H9 (cell line): Measurements from ENCODE around the gene OGDH. TPM values are rescaled to one million over a fixed set of nuclear protein-coding genes. Genes with fewer than 3 reads are reported as not detected.

Experiments
- DNase-seq: peaks from one replicate; pipeline ENCODE4 v3.0.0-alpha.2; 2017
- H2AFZ ChIP-seq: one replicate; pipeline ENCODE4 v1.6.1; 2013; ENCODE audit warnings: mild to moderate bottlenecking, low read length, control low read depth, moderate library complexity
- H2AK5ac ChIP-seq: 2 replicates; pipeline ENCODE4 v1.6.1; 2013; ENCODE audit warnings: low read length, control low read depth, mixed read lengths; ENCODE audit not compliant: insufficient read length
- H2BK120ac ChIP-seq: one replicate; pipeline ENCODE4 v1.6.1; 2013; ENCODE audit warnings: low read depth, mild to moderate bottlenecking, low read length, control low read depth, inconsistent platforms; ENCODE audit not compliant: poor library complexity, severe bottlenecking
- H2BK12ac ChIP-seq: 2 replicates; pipeline ENCODE4 v1.6.1; 2013; ENCODE audit warnings: low read length, control low read depth, mixed read lengths, low read depth; ENCODE audit not compliant: insufficient read length
- H2BK15ac ChIP-seq: 2 replicates; pipeline ENCODE4 v1.6.1; 2013; ENCODE audit warnings: low read depth, low read length, control low read depth
- H2BK20ac ChIP-seq: one replicate; pipeline ENCODE4 v1.6.1; 2013; ENCODE audit warnings: low read depth, mild to moderate bottlenecking, low read length, control low read depth, inconsistent platforms; ENCODE audit not compliant: poor library complexity, severe bottlenecking
- H2BK5ac ChIP-seq: 2 replicates; pipeline ENCODE4 v1.6.1; 2013; ENCODE audit warnings: low read length, control low read depth, mixed read lengths; ENCODE audit not compliant: insufficient read length
- H3K14ac ChIP-seq: 2 replicates; pipeline ENCODE4 v1.6.1; 2013; ENCODE audit warnings: low read length, control low read depth; ENCODE audit not compliant: insufficient read depth
- H3K18ac ChIP-seq: 2 replicates; pipeline ENCODE4 v1.6.1; 2013; ENCODE audit warnings: low read depth, mild to moderate bottlenecking, mixed read lengths, low read length, control low read depth; ENCODE audit not compliant: insufficient read length
- H3K23ac ChIP-seq: 2 replicates; pipeline ENCODE4 v1.6.1; 2013; ENCODE audit warnings: low read length, control low read depth, mixed read lengths, low read depth; ENCODE audit not compliant: insufficient read length
- H3K23me2 ChIP-seq: 2 replicates; pipeline ENCODE4 v1.6.1; 2013; ENCODE audit warnings: low read depth, mild to moderate bottlenecking, mixed read lengths, low read length, control low read depth; ENCODE audit not compliant: insufficient read length, poor library complexity, severe bottlenecking
- H3K27ac ChIP-seq: 2 replicates; pipeline ENCODE4 v1.5.1; 2013; ENCODE audit warnings: low read length, control low read depth, mixed read lengths, low read depth; ENCODE audit not compliant: insufficient read length
- H3K27me3 ChIP-seq: 2 replicates; pipeline ENCODE4 v1.6.1; 2013; ENCODE audit warnings: low read length, control low read depth, inconsistent platforms; ENCODE audit not compliant: insufficient read depth
- H3K4ac ChIP-seq: 2 replicates; pipeline ENCODE4 v1.6.1; 2013; ENCODE audit warnings: low read depth, mild to moderate bottlenecking, control low read depth, inconsistent platforms, low read length, moderate library complexity
- H3K4me1 ChIP-seq: 2 replicates; pipeline ENCODE4 v1.6.1; 2013; ENCODE audit warnings: low read length, control low read depth, inconsistent platforms; ENCODE audit not compliant: insufficient read depth
- H3K4me2 ChIP-seq: 2 replicates; pipeline ENCODE4 v1.6.1; 2013; ENCODE audit warnings: low read length, control low read depth, mixed read lengths; ENCODE audit not compliant: insufficient read length, insufficient read depth
- H3K56ac ChIP-seq: 2 replicates; pipeline ENCODE4 v1.6.1; 2013; ENCODE audit warnings: low read depth, mild to moderate bottlenecking, mixed read lengths, low read length, control low read depth; ENCODE audit not compliant: insufficient read length
- H3K79me1 ChIP-seq: 2 replicates; pipeline ENCODE4 v1.6.1; 2013; ENCODE audit warnings: low read depth, mild to moderate bottlenecking, moderate library complexity, low read length, control low read depth, inconsistent platforms; ENCODE audit not compliant: insufficient read depth, poor library complexity, severe bottlenecking
- H3K79me2 ChIP-seq: 2 replicates; pipeline ENCODE4 v1.6.1; 2013; ENCODE audit warnings: low read length, control low read depth, inconsistent platforms; ENCODE audit not compliant: insufficient read depth
- H3K9ac ChIP-seq: 2 replicates; pipeline ENCODE4 v1.6.1; 2013; ENCODE audit warnings: low read length, control low read depth, mixed read lengths; ENCODE audit not compliant: insufficient read length; ENCODE audit errors: extremely low read depth
- H3K9me3 ChIP-seq: one replicate; pipeline ENCODE4 v1.6.1; 2013; ENCODE audit warnings: low read depth, low read length, inconsistent platforms; ENCODE audit not compliant: control insufficient read depth
- H3T11ph ChIP-seq: one replicate; pipeline ENCODE4 v1.6.1; 2013; ENCODE audit warnings: mild to moderate bottlenecking, low read length, control low read depth, inconsistent platforms
- H4K20me1 ChIP-seq: one replicate; pipeline ENCODE4 v1.6.1; 2013; ENCODE audit not compliant: control insufficient read depth, insufficient read length, insufficient read depth
- H4K5ac ChIP-seq: 2 replicates; pipeline ENCODE4 v1.6.1; 2013; ENCODE audit warnings: low read depth, mild to moderate bottlenecking, mixed read lengths, low read length, control low read depth; ENCODE audit not compliant: insufficient read length
- H4K8ac ChIP-seq: replicated peaks from 2 replicates; pipeline ENCODE4 v1.6.1; 2013; ENCODE audit warnings: low read length, control low read depth, mixed read lengths, low read depth; ENCODE audit not compliant: insufficient read length
- H4K91ac ChIP-seq: 2 replicates; pipeline ENCODE4 v1.6.1; 2013; ENCODE audit warnings: low read depth, mild to moderate bottlenecking, moderate library complexity, mixed read lengths, low read length, control low read depth; ENCODE audit not compliant: insufficient read length
- H3K27ac Mint-ChIP-seq, 3 experiments: 2 replicates in 2 of 3; 3 replicates in 1 of 3; pipeline ENCODE4 v1.8.0; 2020 to 2021; ENCODE audit warnings: mixed read lengths in 3 of 3, mild to moderate bottlenecking in 1 of 3, moderate library complexity in 1 of 3
- H3K27me3 Mint-ChIP-seq: 2 replicates; pipeline ENCODE4 v1.8.0; 2021; ENCODE audit warnings: low read depth, mild to moderate bottlenecking, moderate library complexity, mixed read lengths
- H3K36me3 Mint-ChIP-seq, 3 experiments: 2 replicates in 2 of 3; 3 replicates in 1 of 3; pipeline ENCODE4 v1.8.0; 2020 to 2021; ENCODE audit warnings: low read depth in 3 of 3, mixed read lengths in 3 of 3; ENCODE audit not compliant: insufficient read depth in 1 of 3
- H3K4me1 Mint-ChIP-seq, 2 experiments: 2 replicates each; pipeline ENCODE4 v1.8.0; 2020; ENCODE audit warnings: mixed read lengths in 2 of 2
- H3K4me3 Mint-ChIP-seq, 2 experiments: 2 replicates in 1 of 2; 3 replicates in 1 of 2; pipeline ENCODE4 v1.8.0; 2020 to 2021; ENCODE audit warnings: mild to moderate bottlenecking in 2 of 2, mixed read lengths in 2 of 2, moderate library complexity in 1 of 2
- H3K9me3 Mint-ChIP-seq, 2 experiments: 2 replicates in 1 of 2; 3 replicates in 1 of 2; pipeline ENCODE4 v1.8.0; 2020; ENCODE audit warnings: mild to moderate bottlenecking in 2 of 2, mixed read lengths in 2 of 2, moderate library complexity in 1 of 2
- WGBS: extraction: QIAGEN DNeasy Blood & Tissue Kit; methylation state at CpG from one replicate; pipeline ENCODE4 v1.1.7; 2013; ENCODE audit warnings: missing lambda C conversion rate, low lambda C conversion rate, mixed read lengths; ENCODE audit not compliant: insufficient read length; ENCODE audit errors: extremely low coverage; 5-methylcytosine and 5-hydroxymethylcytosine counted together
- total RNA-seq: library from RNA; stranded (reverse); gene quantifications from 2 replicates; pipeline ENCODE4 v1.2.1, GENCODE V29; 2021
- TF ChIP-seq, protein P1 (sequence below): fragments of 200-600 bp; sonication (generic); conservative IDR thresholded peaks from 3 replicates; pipeline ENCODE4 v1.8.0; 2021; ENCODE audit warnings: antibody characterized with exemption, mild to moderate bottlenecking

The OGDH gene
- total RNA-seq, 1 experiment from 2014 or later: 77.3 TPM

DNA sequence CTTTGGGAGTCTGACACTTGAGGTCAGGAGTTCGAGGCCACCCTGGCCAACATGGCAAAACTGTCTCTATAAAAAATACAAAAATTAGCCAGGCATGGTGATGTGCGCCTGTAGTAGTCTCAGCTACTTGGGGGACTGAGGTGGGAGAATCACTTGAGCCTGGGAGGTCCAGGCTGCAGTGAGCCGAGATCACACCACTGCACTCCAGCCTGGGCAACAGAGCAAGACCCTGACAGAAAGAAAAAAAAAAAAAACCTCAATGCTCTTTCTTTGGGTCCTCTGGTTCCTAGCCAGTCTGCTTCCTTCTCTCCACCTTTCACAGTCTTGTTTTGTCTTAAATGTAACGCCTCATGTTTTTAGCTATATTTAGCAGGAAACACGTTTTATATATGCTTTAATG is 9.4 kb downstream of the OGDH start:
- no peaks in the 10 kb centered on the region for H3K27me3 Mint-ChIP-seq
- no peaks in the 10 kb centered on the region for H3K9me3 ChIP-seq
- no peaks in the 10 kb centered on the region for H3K23me2 ChIP-seq
- no peak overlapping the region for H2BK15ac ChIP-seq
- no peak overlapping the region for H2BK20ac ChIP-seq
- H2AK5ac ChIP-seq: no peak overlapping the region
- H3K27ac Mint-ChIP-seq: no peak overlapping the region; a peak in 1 of 7 replicates
- no peak for DNase-seq
- H3K9ac ChIP-seq: no peak overlapping the region
- no peak overlapping the region for H2BK12ac ChIP-seq
- no peak overlapping the region for H2AFZ ChIP-seq
- no peak overlapping the region for H3K27ac ChIP-seq
- peaks cover 23% of the 10 kb centered on the region; the same call in 1 of the 2 replicates for H3K79me2 ChIP-seq
- TF ChIP-seq, protein P1, sequence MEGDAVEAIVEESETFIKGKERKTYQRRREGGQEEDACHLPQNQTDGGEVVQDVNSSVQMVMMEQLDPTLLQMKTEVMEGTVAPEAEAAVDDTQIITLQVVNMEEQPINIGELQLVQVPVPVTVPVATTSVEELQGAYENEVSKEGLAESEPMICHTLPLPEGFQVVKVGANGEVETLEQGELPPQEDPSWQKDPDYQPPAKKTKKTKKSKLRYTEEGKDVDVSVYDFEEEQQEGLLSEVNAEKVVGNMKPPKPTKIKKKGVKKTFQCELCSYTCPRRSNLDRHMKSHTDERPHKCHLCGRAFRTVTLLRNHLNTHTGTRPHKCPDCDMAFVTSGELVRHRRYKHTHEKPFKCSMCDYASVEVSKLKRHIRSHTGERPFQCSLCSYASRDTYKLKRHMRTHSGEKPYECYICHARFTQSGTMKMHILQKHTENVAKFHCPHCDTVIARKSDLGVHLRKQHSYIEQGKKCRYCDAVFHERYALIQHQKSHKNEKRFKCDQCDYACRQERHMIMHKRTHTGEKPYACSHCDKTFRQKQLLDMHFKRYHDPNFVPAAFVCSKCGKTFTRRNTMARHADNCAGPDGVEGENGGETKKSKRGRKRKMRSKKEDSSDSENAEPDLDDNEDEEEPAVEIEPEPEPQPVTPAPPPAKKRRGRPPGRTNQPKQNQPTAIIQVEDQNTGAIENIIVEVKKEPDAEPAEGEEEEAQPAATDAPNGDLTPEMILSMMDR: no peak
- no CpG with 5 or more reads among the region's 5 CpGs for WGBS
- no peak overlapping the region for H3K23ac ChIP-seq
- H4K91ac ChIP-seq: no peak overlapping the region
- no peak overlapping the region for H3K4me2 ChIP-seq
- peaks cover 9 to 11% of the 10 kb centered on the region in 2 experiments for H3K4me1 Mint-ChIP-seq
- no peak overlapping the region for H3T11ph ChIP-seq
- no peak overlapping the region for H4K5ac ChIP-seq
- H3K4me1 ChIP-seq: peaks cover 2% of the 10 kb centered on the region
- H2BK120ac ChIP-seq: no peak overlapping the region
- no peaks in the 10 kb centered on the region for H3K79me1 ChIP-seq
- no peak overlapping the region for H4K8ac ChIP-seq
- no peak overlapping the region for H3K14ac ChIP-seq
- no peak overlapping the region for H3K56ac ChIP-seq
- H3K9me3 Mint-ChIP-seq: no peaks in the 10 kb centered on the region
- H3K4me3 Mint-ChIP-seq: no peak overlapping the region
- H4K20me1 ChIP-seq: no peaks in the 10 kb centered on the region
- H3K27me3 ChIP-seq: no peaks in the 10 kb centered on the region
- no peaks in the 10 kb centered on the region; a peak in 1 of 7 replicates for H3K36me3 Mint-ChIP-seq
- no peak overlapping the region for H3K4ac ChIP-seq
- no peak overlapping the region for H2BK5ac ChIP-seq
- no peak overlapping the region for H3K18ac ChIP-seq
